GM21576 (cell line): Measurements from ENCODE around the gene NME1.

Source experiments
- ATAC-seq: cut with Tn5 transposase; IDR thresholded peaks from one replicate; pipeline ENCODE4 v1.9.1; 2021; ENCODE audit warnings: mild to moderate bottlenecking, moderate library complexity; ENCODE audit not compliant: unreplicated experiment

NME1 gene

GRCh38 chr17:51188271-51188833, 35.0 kb downstream of the NME1 start:
- no peak for ATAC-seq

DNA sequence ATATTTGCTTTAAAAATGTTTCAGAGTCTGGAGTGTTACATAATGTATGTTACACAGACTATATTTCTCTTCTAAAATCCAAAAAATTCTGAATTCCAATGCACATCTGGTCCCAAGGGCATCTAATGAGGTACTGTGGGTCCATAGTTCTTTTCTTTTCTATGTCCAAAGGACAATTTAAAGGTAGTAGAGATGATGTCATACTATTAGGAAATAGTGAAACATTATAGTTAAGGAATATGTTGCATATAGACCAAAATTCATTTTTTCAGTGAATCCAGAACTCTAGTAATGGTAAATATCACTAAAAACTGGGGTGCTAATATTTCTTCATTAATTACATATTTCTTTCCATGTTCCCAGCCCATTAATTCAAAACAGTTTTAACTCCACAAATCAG, 35.8 kb downstream of the NME1 start:
- no peak for ATAC-seq

- no peak for ATAC-seq
These were observed 36.3 kb downstream of the NME1 start for GRCh38 chr17:51189628-51190027.

GRCh38 chr17:51191895-51192294, 38.5 kb downstream of the NME1 start:
- ATAC-seq = no peak

DNA sequence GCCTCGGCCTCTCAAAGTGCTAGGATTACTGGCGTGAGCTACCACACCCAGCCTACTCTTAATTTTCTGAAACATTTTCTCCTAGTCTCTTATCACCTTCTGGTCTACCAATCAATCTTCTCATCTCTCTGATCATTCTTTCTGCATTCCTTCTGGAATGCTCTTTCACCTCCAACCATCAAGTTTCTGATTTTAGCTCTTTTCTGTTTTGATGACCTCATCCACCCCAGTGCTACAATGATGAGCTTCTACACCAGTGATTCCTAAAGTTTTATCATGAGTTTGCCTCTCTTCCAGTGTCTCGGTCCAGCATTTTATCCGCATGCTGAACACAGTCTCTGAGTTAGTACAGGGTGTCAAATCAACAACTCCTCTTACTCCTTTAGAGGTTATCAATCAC, 44.4 kb downstream of the NME1 start:
- no peak for ATAC-seq

DNA sequence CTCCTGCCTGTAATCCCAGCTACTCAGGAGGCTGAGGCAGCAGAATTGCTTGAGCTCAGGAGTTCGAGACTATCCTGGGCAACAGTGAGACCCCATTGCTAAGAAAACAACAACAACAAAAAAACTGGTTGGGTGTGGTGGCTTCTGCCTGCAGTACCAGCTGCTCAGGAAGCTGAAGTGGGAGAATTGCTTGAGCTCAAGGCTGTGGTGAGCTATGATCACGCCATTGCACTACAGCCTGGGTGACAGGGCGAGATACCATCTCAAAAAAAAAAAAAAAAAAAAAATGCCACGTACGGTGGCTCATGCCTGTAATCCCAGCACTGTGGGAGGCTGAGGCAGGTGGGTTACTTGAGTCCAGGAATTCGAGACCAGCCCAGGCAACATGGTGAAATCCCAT, 46.9 kb downstream of the NME1 start:
- no peak for ATAC-seq

- no peak for ATAC-seq
These were observed 47.5 kb downstream of the NME1 start for GRCh38 chr17:51200846-51201245.

GRCh38 chr17:51203838-51204237, 50.5 kb downstream of the NME1 start:
- ATAC-seq = no peak
